Stimulated activated naive CD8-positive, alpha-beta T cell treated with anti-CD3 and anti-CD28 coated beads, Interleukin-15, amount 100 ng/mL, for 72 hours (primary cell): ENCODE measurements around the gene FLII.
A peak's percentile ranks its signal among the peaks of the same experiment; 100 is the strongest.
"Not testable (repeated sequence)": the region's sequence is repeated elsewhere in the genome, so short reads cannot be mapped to it uniquely, and the experiment has no call there.

ENCODE experiments used
- ATAC-seq: fragments of 150-1000 bp; cut with Tn5 transposase; 2 replicates; pipeline ENCODE4 v1.10.0; 2021; ENCODE audit warnings: mild to moderate bottlenecking, moderate library complexity
- DNase-seq, 2 donors: peaks; one replicate each; pipeline ENCODE4 v3.0.0; 2021 to 2022
- H3K27ac Mint-ChIP-seq, 2 donors: one replicate each; pipeline ENCODE4 v1.8.0; 2022; ENCODE audit warnings: mild to moderate bottlenecking in 2 of 2, mixed read lengths in 2 of 2, moderate library complexity in 2 of 2
- H3K27me3 Mint-ChIP-seq: one replicate; pipeline ENCODE4 v1.8.0; 2022; ENCODE audit warnings: mixed read lengths
- H3K4me1 Mint-ChIP-seq: one replicate; pipeline ENCODE4 v1.8.0; 2022; ENCODE audit warnings: mild to moderate bottlenecking, mixed read lengths
- H3K4me3 Mint-ChIP-seq, 2 donors: one replicate each; pipeline ENCODE4 v1.8.0; 2022; ENCODE audit warnings: mild to moderate bottlenecking in 2 of 2, mixed read lengths in 2 of 2, moderate library complexity in 1 of 2
- H3K9me3 Mint-ChIP-seq, 2 donors: one replicate each; pipeline ENCODE4 v1.8.0; 2022; ENCODE audit warnings: mixed read lengths in 2 of 2

Gene FLII

DNA sequence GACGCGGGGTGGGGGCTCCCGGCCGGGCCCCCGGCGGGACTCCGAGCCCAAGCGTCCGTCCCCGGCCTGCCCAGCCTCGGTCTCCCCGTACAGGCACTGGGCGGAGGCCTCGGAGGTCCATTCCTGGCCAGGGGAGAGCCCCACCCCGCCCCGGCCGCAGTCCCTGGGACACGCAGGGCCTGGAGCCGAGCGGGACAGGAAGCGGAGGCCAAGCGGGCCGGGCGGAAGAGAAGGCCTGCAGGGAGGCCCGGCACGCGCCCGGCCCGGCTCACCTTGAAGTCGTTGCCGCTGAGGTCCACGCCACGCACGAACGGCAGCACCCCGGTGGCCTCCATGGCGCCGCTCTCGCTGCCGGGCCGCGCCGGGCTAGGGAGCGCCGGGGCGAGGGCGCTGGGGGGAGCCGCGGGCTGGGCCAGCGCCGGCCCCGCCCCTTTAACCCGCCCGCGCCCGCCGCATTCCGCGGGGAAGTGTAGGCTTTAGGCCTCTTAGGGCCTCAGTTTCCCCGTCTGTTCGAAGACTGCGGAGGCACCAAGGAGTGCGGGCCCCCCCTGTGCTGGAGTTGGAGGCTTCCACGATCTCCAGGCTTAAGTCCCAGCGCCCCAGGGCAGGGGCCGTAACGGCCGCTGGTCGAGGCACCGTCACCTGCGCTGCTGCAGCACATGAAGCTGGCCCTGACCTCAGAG, at the start of gene FLII:
Gene FLII, minus strand, starts transcription at position 383 of the 683 bp plus-strand sequence. Its CDS starts 48 bp downstream, at position 335.
- peaks cover 43% of the 10 kb centered on the region for H3K4me1 Mint-ChIP-seq
- H3K9me3 Mint-ChIP-seq: no peaks in the 10 kb centered on the region
- peak within 1 kb of the TSS; percentile 97 for H3K27ac Mint-ChIP-seq
- peak; percentile 31 for ATAC-seq
- no peaks in the 10 kb centered on the region for H3K27me3 Mint-ChIP-seq
- H3K4me3 Mint-ChIP-seq: peak within 1 kb of the TSS; percentile 99 to 100
- peak; percentile 39 to 56 for DNase-seq

DNA sequence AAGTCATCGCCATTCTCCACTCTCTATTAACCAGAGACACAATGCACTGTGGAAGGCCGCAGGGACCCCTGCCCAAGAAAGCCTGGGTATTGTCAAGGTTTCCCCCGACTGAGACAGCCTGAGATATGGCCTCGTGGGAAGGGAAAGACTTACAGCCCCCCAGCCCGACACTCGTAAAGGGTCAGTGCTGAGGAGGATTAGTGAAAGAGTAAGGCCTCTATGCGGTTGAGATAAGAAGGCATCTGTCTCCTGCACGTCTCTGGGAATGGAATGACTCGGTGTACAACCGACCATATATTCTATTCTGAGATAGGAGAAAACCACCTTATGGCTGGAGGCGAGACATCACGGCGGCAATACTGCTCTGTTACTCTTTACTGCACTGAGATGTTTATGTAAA, 44.7 kb upstream of the FLII start:
- not testable (repeated sequence) for H3K4me3 Mint-ChIP-seq, DNase-seq, H3K4me1 Mint-ChIP-seq, H3K27me3 Mint-ChIP-seq, ATAC-seq, H3K27ac Mint-ChIP-seq, H3K9me3 Mint-ChIP-seq

DNA sequence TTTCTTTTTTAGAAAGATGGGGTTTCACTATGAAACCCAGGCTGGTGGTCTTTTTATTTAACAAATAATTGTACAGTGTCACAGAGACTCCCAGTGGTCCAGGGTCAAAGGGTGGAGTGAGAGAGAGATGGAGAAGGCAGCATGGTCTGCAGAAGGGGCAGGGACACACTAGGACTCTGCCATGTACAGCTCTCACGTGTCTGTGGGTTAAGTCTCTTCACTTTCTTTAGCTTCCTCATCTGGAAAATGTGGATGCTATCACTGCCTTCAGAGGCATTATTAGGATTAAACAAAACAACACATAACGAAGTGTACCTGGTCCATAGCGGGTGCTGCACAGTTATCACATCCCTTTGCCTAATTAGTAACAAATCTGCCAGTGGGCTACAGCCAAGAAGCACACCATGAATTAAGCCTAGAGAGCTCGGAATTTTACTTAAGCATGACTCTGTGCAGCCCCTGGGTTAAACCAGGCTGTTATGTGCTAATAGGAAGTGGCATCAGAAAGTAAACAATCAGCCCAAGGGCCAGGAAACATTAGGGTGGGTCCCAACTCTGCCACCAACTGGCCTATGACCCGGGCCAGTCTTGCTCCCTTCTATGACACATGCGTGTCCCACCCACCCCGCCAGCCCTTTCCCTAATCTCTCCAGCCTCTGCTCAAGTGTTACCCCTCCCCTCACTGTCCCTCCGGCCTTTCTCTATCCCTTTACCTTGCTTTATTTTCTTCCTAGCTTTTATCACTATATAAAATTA, 42.4 kb upstream of the FLII start:
- H3K27ac Mint-ChIP-seq: no peak overlapping the region
- no peaks in the 10 kb centered on the region for H3K27me3 Mint-ChIP-seq
- no peaks in the 10 kb centered on the region for H3K9me3 Mint-ChIP-seq
- DNase-seq: no peak
- no peak for ATAC-seq
- H3K4me1 Mint-ChIP-seq: no peaks in the 10 kb centered on the region
- H3K4me3 Mint-ChIP-seq: no peak overlapping the region

DNA sequence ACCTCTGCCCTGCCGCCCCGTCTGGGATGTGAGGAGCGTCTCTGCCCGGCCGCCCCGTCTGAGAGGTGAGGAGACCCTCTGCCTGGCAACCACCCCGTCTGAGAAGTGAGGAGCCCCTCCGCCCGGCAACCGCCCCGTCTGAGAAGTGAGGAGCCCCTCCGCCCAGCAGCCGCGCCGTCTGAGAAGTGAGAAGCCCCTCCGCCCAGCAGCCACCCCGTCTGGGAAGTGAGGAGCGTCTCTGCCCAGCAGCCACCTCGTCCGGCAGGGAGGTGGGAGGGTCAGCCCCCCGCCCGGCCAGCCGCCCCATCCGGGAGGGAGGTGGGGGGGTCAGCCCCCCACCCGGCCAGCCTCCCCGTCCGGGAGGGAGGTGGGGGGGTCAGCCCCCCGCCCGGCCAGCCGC, 39.5 kb upstream of the FLII start:
- H3K4me3 Mint-ChIP-seq, H3K27ac Mint-ChIP-seq, DNase-seq, H3K27me3 Mint-ChIP-seq, H3K4me1 Mint-ChIP-seq, ATAC-seq, H3K9me3 Mint-ChIP-seq: not testable (repeated sequence)

DNA sequence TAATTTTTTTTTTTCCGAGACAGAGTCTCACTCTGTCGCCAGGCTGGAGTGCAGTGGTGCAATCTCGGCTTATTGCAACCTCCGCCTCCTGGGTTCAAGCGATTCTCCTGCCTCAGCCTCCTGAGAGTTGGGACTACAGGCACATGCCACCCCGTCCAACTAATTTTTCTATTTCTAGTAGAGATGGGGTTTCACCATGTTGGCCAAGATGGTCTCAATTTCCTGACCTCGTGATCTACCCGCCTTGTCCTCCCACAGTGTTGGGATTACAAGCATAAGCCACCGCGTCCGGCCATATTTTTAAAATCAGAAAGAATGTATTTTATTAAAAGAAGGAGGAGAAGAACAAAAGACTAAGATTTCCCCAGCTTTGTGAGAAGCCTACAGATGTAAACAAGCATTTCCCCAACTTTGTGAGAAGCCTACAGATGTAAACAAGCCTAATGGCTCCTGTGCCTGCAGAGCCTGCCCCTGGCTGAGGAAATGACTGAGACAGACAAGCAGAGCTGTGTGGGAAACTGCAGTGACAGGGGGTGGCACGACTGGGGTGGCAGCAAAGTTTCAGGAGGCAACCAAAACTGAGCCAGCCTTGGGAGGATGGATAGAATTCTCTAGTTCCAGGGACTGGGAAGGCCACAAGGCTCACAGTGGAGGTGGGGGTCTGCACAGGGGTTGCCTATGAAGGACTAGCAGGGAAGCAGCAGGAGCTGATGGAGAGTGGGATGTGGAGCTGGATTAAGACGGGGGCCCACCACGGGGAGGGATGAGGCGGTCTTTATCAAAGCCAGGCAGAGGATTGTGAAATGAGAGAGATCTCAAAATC, 33.4 kb upstream of the FLII start:
- H3K9me3 Mint-ChIP-seq: no peaks in the 10 kb centered on the region
- peak overlapping the region; percentile 14 to 95 for H3K27ac Mint-ChIP-seq
- DNase-seq: no peak
- no peaks in the 10 kb centered on the region for H3K4me1 Mint-ChIP-seq
- no peak for ATAC-seq
- H3K27me3 Mint-ChIP-seq: no peaks in the 10 kb centered on the region
- H3K4me3 Mint-ChIP-seq: no peak overlapping the region

DNA sequence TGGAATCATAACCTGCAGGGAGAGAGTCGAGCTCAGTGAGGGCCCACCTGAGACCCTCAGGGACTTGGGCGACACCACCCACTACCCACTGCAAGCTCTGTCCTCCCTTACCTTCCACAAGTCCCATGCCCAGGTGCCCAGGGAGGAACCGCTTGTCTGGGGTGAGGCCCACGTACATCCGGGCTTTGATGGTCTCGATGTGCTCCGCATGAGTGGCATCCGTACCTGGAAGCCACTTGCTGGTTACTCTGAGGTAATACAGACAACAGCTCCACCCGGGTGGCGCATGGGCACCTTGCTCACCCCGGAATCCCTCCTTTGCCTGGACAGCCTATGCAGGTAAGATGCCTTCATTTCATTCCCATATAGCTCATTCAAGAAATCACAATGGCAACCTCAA, 26.8 kb upstream of the FLII start:
- Mint-ChIP-seq H3K4me1 (no peaks in the 10 kb centered on the region), H3K4me3 (no peak overlapping the region), H3K27me3 (no peaks in the 10 kb centered on the region), H3K9me3 (no peaks in the 10 kb centered on the region), H3K27ac (no peak overlapping the region)
- DNase-seq (no peak), ATAC-seq (no peak)

DNA sequence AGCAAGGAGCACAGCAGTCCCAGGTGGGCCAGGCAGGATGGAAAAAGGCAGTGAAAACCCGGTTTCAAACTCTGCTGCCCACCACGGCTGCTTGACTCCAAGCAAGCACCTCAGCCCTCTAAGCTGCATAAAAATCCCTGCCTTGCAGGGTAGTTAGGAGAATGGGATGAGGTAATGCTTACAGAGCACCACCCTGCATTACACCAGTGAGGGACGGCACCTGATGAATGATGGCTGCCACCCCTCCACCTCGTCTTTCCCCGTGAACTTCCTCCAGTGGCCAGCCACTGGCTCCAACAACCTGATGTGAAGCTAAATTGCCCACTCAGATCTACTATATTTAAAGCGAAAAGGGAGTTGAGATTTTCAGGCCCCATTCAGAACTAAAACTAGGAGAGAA, 23.2 kb upstream of the FLII start:
- H3K27ac Mint-ChIP-seq: no peak overlapping the region
- H3K4me3 Mint-ChIP-seq: no peak overlapping the region
- DNase-seq (no peak), ATAC-seq (no peak)
- H3K9me3 Mint-ChIP-seq: no peaks in the 10 kb centered on the region
- no peaks in the 10 kb centered on the region for H3K27me3 Mint-ChIP-seq
- no peaks in the 10 kb centered on the region for H3K4me1 Mint-ChIP-seq

DNA sequence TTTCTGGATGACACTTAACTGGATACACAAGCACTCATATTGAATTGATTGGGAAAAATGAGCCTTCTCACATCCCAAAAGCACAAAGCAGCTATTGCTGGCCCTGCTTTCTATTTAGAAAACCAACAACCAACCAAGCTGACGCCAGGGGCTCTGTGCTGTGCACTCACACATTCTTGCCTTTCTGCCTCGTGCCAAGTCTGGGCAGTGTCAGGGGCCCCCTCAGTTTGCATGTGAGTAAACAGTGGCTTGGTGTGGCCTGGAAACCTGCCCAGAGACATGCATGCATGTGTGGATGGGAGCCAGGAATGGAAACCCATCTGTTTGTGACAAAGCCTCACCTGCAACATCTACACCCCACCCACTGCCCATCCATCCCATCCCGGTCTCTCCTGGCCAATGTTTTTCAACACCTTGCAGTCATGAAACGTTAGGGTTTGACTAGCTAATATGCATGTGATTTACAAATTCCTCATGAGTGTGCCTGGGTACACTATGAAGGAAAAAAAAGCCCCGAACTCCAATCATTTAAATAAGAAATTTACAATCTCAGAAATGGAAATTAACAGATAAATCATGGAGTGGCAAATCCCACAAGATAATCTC, 22.3 kb upstream of the FLII start:
- Mint-ChIP-seq H3K4me3 (no peak overlapping the region), H3K27me3 (no peaks in the 10 kb centered on the region), H3K27ac (no peak overlapping the region), H3K9me3 (no peaks in the 10 kb centered on the region), H3K4me1 (no peaks in the 10 kb centered on the region)
- ATAC-seq (no peak), DNase-seq (no peak)

DNA sequence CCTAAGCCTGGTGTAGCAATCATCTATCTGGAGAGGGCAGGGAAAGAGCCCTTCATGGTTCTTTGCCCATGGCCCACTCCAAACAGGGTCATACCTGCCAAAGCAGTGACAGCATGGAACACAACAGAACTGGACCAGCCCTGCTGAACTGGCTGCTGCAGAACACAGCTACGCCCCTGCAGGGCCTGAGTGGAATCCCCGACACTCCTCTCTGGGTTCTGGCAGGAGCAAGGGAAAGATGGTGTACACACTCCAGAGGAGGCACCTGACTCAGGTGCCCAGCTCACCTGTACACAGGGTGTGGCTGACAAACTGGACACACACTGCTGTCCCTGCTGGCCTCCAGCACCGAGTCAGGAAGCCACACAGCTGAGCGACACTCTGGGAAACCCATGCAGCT, 21.7 kb upstream of the FLII start:
- ATAC-seq: no peak
- Mint-ChIP-seq H3K4me1 (no peaks in the 10 kb centered on the region), H3K9me3 (no peaks in the 10 kb centered on the region)

DNA sequence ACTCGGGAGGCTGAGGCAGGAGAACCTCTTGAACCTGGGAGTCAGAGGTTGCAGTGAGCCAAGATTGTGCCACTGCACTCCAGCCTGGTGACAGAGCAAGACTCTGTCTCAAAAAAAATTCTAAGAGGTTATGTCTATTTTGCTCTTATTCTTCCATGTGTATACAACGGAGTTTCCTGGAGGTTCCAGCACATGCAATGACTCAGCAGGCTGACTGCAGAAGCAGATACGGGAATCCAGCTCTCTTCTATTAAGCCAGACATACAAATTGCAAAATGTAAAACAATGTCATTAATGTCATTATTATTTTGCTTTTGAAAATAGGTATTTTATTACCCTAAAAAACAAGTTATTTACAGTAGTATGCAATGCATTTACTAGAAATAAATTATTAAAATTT, 20.3 kb upstream of the FLII start:
- Mint-ChIP-seq H3K4me1 (no peaks in the 10 kb centered on the region), H3K4me3 (no peak overlapping the region), H3K9me3 (no peaks in the 10 kb centered on the region), H3K27ac (peak overlapping the region in 1 of 2 donors; percentile 90), H3K27me3 (no peaks in the 10 kb centered on the region)
- ATAC-seq (no peak), DNase-seq (no peak)

More for the DNA sequence above, 21.7 kb upstream of the FLII start:
- no peak overlapping the region for H3K27ac Mint-ChIP-seq
- no peak for DNase-seq
- no peaks in the 10 kb centered on the region for H3K27me3 Mint-ChIP-seq
- no peak overlapping the region for H3K4me3 Mint-ChIP-seq

DNA sequence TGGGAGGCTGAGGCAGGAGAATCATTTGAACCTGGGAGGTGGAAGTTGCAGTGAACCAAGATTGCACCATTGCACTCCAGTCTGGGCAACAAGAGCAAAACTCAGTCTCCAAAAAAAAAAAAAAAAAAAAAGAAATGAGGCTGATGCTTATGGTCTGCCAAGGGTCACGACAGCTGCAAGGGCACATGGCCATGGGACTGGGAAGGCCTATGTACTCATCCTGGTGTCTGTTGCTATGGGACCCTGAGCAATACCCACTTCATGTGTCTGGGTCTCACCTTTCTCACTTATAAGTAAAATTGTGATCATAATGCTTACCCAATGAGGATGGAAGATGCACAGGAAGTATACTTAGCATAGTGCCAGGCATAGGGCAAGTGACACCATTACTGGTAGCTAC, 18.5 kb upstream of the FLII start:
- H3K4me3 Mint-ChIP-seq: no peak overlapping the region
- no peaks in the 10 kb centered on the region for H3K9me3 Mint-ChIP-seq
- H3K4me1 Mint-ChIP-seq: no peaks in the 10 kb centered on the region
- H3K27me3 Mint-ChIP-seq: no peaks in the 10 kb centered on the region
- no peak overlapping the region for H3K27ac Mint-ChIP-seq
- ATAC-seq (no peak), DNase-seq (no peak)

DNA sequence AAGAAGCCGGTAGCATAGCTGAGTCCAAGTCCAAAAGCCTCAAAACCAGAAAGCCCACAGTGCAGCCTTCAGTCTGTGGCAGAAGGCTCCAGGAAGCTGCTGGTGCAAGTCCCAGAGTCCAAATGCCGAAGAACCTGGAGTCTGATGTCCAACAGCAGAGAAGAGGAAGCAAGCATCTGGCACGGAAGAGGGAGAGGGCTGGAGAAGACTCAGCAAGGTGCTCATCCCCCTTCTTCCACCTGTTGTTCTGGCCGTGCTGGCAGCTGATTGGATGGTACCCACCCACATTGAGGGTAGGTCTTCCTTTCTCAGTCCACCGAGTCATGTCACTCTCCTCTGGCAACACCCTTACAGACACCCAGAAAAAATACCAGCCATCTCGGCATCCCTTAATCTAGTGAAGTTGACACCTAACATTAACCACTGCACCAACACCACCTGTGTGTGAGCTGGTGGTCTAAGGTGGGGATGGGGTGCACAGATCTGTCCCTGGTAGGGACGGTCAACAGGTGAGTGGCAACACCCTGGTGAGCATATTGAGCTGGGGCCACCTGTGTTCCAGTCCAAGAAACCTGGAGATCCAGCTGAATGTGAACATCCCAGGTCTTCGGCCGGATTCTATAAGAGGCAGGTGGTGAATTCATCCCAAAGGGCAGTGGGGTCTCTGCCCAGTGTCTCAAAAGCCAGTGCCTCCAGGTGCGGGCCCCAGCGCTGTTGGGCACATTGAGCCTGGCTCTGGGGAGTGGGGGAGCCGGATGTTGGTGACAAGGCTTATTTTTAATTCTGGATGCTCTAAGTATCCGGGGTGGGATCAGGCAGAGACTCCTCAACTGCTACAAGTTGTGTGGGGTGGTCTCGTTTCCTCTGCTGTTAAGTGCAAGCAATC, 11.8 kb upstream of the FLII start:
- DNase-seq: no peak
- no peak overlapping the region for H3K4me3 Mint-ChIP-seq
- H3K27ac Mint-ChIP-seq: peak overlapping the region in 1 of 2 donors; percentile 80
- ATAC-seq: no peak
- H3K9me3 Mint-ChIP-seq: no peaks in the 10 kb centered on the region
- no peaks in the 10 kb centered on the region for H3K27me3 Mint-ChIP-seq
- H3K4me1 Mint-ChIP-seq: peaks cover 25% of the 10 kb centered on the region

DNA sequence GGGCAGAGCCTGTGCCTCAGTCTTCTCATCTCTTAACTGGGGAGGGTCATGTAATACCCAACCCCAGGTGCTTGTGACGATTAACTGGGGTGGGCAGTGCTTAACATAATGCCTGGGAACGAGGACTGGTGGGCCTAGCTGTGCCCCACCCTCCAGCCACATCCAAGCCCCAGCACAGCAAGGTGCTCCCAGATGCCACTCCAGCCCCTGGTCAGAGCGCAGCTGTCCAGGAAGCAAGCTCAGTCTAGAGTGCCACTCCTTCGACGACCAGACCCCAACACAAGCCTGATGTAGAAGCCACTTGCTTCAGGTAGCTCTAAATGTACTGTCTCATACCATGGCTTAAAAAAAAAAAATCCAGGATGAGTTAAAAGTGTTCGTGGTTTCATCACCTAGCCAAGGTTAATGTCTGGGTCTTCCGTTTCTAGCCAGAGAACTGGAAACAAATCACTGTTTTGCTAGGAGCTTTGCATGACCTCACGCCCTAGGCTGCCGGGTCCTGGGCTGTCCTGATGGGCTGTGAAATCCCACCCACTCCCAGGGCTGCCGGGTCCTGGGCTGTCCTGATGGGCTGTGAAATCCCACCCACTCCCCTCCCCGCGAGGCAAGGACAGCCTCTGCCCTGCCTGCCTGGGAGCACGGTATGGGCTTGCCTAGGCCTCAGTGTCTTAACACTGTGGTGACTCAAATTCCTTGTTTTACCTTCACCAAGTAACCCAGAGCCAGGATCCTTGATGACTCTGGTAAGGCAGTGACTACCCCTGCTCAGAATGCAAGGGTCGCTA, 9.6 kb upstream of the FLII start:
- H3K4me3 Mint-ChIP-seq: no peak overlapping the region
- DNase-seq (no peak), ATAC-seq (peak; percentile 51)
- no peaks in the 10 kb centered on the region for H3K27me3 Mint-ChIP-seq
- H3K9me3 Mint-ChIP-seq: no peaks in the 10 kb centered on the region
- peaks cover 25% of the 10 kb centered on the region for H3K4me1 Mint-ChIP-seq
- H3K27ac Mint-ChIP-seq: peak overlapping the region in 1 of 2 donors; percentile 86

DNA sequence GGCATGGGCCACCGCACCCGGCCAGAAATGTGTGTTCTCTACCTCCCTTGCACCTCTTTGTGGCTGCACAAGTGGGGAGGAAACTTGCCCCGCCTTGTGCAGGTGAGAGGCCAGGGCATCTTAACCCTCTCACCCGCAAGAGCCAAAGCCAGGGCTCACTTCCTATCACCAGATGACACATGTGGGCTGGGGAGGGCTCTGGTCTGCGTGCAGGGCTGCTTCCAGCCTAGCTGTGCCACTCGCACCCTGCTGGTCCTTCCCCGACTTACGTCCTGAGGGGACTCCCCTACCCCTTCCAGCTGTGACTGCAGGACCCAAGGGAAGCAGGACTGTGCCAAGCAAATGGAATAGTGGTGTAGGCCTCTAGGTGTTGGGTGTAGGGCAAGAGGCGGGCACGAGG, 8.8 kb upstream of the FLII start:
- Mint-ChIP-seq H3K9me3 (no peaks in the 10 kb centered on the region), H3K4me1 (peaks cover 29% of the 10 kb centered on the region), H3K27me3 (no peaks in the 10 kb centered on the region), H3K4me3 (no peak overlapping the region), H3K27ac (no peak overlapping the region)
- DNase-seq (no peak), ATAC-seq (peak; percentile 18)
